Posterior cingulate gyrus (tissue), 11 donors: ENCODE data around the gene NRM.

Experiments
- DNase-seq, 10 donors: peaks; one replicate each; pipeline versions ENCODE4 v3.0.0 to v3.0.0-alpha.2; 2020 to 2021; ENCODE audit warnings: mixed read lengths in 3 of 10
- intact Hi-C: fragments of 100-400 bp; cut with DNase I; formaldehyde crosslinking; loops from one replicate; pipeline ENCODE4 v1.15.1; 2023

Gene NRM

DNA sequence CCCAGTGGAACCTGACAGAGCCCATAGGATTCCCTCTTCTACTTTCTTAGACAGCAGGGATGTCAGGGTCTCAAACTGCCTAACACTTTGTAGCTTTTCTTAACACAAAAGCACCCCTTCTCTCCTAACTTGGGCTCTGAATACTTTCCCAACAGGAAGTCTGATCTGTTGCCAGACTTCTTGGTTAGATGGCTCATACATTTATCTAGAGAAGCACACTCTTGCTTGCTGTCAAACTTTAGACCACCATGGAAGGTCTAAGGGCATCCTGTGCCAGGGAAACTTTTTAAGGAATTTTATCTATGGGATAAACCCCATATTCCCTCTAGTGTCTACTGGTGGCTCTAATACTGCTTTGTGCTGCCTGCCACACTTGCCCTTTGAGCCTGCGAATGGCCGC, 47.1 kb downstream of the NRM start:
- peak in 1 of 10 donors; percentile 9 for DNase-seq
- intact Hi-C loops = no loop called here

GRCh38 chr6:30641048-30641447, 49.7 kb downstream of the NRM start:
- DNase-seq = no peak
- intact Hi-C loops = no loop called here

- intact Hi-C loops = no loop called here
- DNase-seq = no peak
Observed at GRCh38 chr6:30640481-30640880, 50.3 kb downstream of the NRM start.
